H54 (cell line): ENCODE data around the gene CCDC158.

Experiments
- DNase-seq: peaks from one replicate; pipeline ENCODE4 v3.0.0; 2011; ENCODE audit warnings: low spot score, mixed read lengths; ENCODE audit not compliant: insufficient read length
- FAIRE-seq: peaks from 3 replicates; lab custom pipeline; 2011; peaks lifted over from hg19 to GRCh38; lab: Jason Lieb, UNC
- POLR2A ChIP-seq: IDR thresholded peaks from 2 replicates; pipeline ENCODE4 v1.6.1; 2011; ENCODE audit warnings: low read depth, mild to moderate bottlenecking, low read length

The CCDC158 gene

DNA sequence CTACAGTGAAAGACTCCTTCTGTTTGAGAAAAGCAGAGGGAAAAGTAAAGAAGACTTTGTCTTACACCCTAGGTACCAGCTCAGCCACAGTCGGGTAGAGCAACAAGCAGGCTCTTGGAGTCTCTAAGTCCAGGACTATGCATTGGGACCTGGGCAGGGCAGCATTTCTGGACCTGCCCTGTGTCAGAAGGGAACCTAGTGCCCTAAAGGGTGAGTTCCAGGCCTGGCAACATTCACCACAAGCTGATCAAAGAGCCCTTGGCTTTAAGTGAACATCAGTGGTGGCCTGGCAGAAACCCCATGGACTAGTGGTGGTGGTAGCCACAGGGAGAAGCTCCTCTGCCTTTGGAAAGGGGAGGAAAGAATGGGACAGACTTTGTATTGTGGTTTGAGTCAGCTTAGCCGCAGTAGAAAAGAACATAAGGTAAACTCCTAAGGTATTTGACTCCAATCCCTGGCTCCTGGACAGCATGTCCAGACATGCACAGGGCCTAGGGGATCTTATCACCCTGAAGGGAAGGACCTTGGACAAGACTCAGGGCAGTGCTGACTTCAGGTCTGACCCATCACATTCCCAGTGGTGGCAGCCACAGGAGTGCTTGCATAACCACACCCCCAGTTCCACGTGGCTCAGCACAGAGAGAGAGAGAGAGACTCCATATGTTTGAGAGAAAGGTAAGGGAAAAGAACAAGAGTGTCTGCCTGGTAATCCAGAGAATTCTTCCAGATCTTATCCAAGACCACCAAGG is 32.6 kb downstream of the CCDC158 start:
- FAIRE-seq = no peak
- DNase-seq = no peak
- no peak for TF ChIP-seq POLR2A

- no peak for FAIRE-seq
- no peak for DNase-seq
- TF ChIP-seq POLR2A = no peak
Observed at GRCh38 chr4:76386566-76387305, 34.2 kb downstream of the CCDC158 start.

DNA sequence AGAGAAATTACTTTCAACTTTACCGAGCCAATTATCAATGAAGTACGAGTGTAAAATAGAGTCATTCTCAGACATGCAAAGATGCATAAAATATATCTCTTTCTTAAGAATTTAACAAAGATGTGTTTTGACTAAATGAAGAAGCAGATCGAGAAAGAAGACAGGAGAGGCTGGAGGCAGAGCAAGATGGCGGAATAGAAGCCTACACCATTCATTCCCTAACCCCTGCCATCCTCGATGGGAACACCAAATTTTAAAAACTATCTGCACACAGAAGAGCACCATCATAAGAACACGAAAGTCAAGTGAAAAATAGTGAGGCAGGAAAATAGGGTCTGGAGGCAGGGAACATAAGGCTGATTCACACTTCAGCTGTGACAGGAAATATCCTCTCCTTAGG is 35.0 kb downstream of the CCDC158 start:
- DNase-seq (no peak), FAIRE-seq (no peak)
- no peak for TF ChIP-seq POLR2A

GRCh38 chr4:76384052-76384451 is 36.9 kb downstream of the CCDC158 start:
- TF ChIP-seq POLR2A = no peak
- FAIRE-seq = no peak
- no peak for DNase-seq

DNA sequence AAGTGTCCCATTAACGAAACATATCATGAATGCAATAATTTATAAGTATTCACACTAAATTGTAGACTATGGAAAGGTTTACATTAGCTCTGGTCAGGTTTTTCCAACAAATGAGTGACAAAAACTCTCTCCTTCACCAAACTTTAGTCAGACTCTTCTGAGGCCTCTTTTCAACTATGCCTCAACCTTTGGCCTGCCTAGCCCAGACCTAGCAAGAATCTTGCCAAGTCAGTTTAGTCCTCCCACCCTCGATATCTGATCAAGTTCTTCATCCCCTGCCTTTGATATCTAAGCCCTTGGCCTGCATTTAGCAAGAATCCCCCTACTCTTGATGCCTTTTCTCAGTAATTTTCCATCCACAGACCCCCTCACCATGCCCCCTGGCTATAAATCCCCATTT is 37.9 kb downstream of the CCDC158 start:
- no peak for FAIRE-seq
- no peak for TF ChIP-seq POLR2A
- DNase-seq = no peak

GRCh38 chr4:76381986-76382385 is 39.0 kb downstream of the CCDC158 start:
- TF ChIP-seq POLR2A = no peak
- no peak for DNase-seq
- FAIRE-seq = no peak

GRCh38 chr4:76380561-76380960 is 40.4 kb downstream of the CCDC158 start:
- FAIRE-seq (no peak), DNase-seq (no peak)
- no peak for TF ChIP-seq POLR2A

DNA sequence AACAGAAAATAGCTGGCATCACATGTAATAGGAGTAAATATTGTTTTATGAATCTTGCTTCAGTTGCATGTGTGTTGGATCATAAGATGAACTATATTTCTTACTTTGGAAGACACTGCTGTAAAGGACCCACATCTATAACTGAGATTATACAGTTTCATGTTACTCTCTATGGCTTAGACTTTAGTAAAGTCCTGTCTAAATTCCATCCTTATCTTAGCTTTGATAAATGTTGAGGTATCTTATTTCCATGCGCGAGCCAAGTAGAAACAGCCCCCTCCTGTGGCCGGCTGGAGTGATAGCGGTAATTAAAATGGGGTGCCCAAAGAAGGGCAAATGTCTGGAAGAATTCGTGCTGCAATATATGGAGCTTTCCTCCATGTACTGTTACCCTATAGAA is 43.0 kb downstream of the CCDC158 start:
- TF ChIP-seq POLR2A = no peak
- FAIRE-seq (peak; percentile 60), DNase-seq (no peak)

- FAIRE-seq (no peak), DNase-seq (no peak)
- TF ChIP-seq POLR2A = no peak
Observed at GRCh38 chr4:76377481-76377901, 43.5 kb downstream of the CCDC158 start.

DNA sequence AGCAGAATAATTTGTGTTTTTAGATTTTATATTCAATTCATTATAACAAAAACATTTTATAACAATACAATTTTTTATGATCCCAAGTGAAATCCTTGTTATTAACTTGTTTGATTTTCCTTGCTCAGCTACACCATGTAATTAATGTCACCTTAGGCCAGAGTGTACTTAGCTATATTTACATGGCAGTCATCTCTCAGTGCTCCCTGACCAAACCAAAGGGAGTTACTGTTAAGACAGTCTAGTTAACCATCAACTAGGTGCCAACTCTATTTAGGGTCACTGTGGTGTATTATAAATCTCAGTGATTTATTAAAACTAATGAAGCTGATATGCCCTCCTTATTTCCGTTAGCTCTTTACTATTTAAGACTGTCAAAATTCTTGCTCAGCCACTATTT is 44.4 kb downstream of the CCDC158 start:
- no peak for FAIRE-seq
- no peak for TF ChIP-seq POLR2A
- DNase-seq = no peak

DNA sequence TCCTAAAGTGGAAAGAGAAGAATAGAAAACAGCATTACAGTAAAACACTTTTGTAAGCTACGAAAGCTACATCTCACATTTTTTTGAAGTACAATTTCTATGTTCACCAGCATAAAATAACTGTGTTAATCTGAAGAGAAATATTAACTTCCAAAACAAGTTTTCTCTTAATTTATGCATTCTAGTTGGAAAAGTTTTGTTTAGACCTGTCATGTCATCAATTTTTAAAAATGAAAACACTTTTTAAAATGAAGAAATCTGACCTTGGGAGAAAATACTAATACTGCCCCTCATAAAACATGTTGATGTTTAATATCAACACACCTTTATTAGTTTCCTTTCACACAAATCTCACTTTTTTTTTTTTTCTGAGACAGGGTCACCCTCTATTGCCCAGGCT is 45.2 kb downstream of the CCDC158 start:
- no peak for DNase-seq
- FAIRE-seq = no peak

DNA sequence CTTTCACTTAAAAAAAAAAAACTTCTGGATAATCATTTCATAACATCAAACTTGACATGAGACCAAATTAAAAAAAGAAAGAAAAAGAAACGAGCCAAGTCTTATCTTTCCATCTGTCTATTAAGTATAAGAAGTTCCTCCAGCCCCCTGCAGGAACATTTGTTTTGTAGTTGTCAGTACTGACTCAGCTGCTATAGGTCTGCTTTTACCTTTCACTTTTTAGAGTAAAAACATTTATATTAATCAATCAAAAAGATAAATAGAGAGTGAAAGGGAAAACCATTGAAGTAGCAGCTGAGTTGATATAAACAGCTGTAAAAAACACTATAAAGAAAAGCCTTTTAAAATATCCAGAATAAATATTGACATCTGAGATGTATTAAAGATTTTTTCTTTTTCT is 46.1 kb downstream of the CCDC158 start:
- FAIRE-seq = no peak
- no peak for TF ChIP-seq POLR2A
- no peak for DNase-seq

More for the DNA sequence above, 45.2 kb downstream of the CCDC158 start:
- TF ChIP-seq POLR2A = no peak

GRCh38 chr4:76373919-76374552 is 46.9 kb downstream of the CCDC158 start:
- TF ChIP-seq POLR2A = no peak
- DNase-seq (no peak), FAIRE-seq (no peak)

DNA sequence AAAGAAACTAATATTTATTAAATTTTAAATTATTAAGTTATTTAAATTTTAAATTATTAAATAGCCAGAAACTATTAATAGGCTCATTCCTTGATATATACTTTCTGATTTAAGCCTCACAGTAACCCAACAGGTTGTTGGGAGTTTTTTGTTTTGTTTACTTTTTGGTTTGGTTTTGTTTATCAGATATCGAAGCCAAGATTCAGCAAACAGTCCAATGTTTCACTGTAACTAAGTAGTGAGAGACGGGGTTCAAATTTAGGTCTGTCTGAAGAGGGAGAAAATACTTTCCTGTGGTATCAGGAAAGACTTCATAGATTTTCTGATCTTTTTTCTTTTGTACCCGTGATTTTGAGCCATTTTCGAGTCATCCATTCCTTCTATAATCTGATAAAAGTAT is 54.2 kb downstream of the CCDC158 start:
- TF ChIP-seq POLR2A = no peak
- DNase-seq (no peak), FAIRE-seq (no peak)
